Muscle of arm (tissue), 14 donors: Measurements from ENCODE around the gene BCL2L15. TPM values are rescaled to one million over a fixed set of nuclear protein-coding genes. Genes with fewer than 3 reads are reported as not detected.

ENCODE experiments used
- DNase-seq: peaks from one replicate; pipeline ENCODE4 v3.0.0-alpha.2; 2013
- long read RNA-seq, 11 donors: transcript quantifications; one replicate each; lab custom pipeline, GENCODE V29; 2026
- polyA plus RNA-seq, 12 donors: library from polyadenylated mRNA; unstranded; fragments of 120-200 nt; gene quantifications; one replicate each; pipeline ENCODE4 v1.2.1, GENCODE V29; 2013; ENCODE audit not compliant: insufficient read length in 12 of 12

The BCL2L15 gene
- 1 to 10 TPM in 1 of 12 donors, under 1 TPM in 9, not detected in 2; 0.11 to 1.6 (median 0.46) TPM for polyA plus RNA-seq
- long read RNA-seq, donor 1, full-length matches to known transcripts: 9 of 9 reads
- long read RNA-seq, donor 1, partial matches to known transcripts: 0 of 9 reads
- long read RNA-seq, donor 1, other reads (novel, unspliced or antisense): 0 of 9 reads
- long read RNA-seq, donor 2: 0 reads
- long read RNA-seq, donor 3: 0 reads
- long read RNA-seq, donor 4: 0 reads
- long read RNA-seq, donor 5: 0 reads
- long read RNA-seq, donor 6: 0 reads
- long read RNA-seq, donor 7: 0 reads
- long read RNA-seq, donor 8: 0 reads
- long read RNA-seq, donor 9: 0 reads
- long read RNA-seq, donor 10: 0 reads
- long read RNA-seq, donor 11: 0 reads

DNA sequence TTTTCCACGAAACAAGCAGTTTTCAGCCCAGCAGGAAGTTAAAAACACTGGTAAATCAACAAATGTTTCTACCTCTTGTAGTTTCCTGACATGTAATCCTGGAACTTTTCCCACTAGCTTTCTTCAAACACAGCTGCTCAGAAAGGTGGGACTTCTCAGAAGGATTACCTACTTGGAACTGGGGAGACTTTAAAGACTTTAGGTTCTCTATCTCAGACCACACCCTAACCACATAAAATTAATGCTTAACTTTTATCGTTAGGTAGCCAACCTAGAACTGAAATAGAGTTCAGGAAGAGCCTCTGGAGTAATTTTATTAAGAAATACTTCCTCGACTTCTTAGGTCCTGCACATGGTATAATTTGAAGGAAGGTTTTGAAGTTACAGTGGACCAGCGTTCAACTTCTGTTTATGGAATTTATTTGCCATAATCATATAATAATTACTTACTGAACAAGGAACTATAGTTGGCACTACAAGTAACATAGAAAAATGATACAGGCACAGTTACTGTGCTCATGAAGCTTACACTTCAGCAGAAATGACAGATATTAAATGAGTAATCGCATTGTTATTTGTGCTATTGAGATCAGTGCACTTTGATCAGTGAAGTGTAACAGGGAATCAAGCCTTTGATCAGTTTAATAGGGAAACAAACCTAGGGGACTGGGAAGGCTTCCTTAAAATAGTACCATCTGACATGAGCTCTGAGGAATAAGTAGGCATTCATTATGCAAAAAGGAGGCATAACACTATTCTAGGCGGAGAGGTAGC, at the start of gene BCL2L15:
Gene BCL2L15, minus strand, starts transcription at position 180 of the 774 bp plus-strand sequence. CDS start 206 bp downstream, outside the sequence.
- no peak for DNase-seq

GRCh38 chr1:113937146-113937545, 49.8 kb upstream of the BCL2L15 start:
- no peak for DNase-seq

GRCh38 chr1:113935970-113936369, 48.6 kb upstream of the BCL2L15 start:
- no peak for DNase-seq

- DNase-seq: no peak
These were observed 47.8 kb upstream of the BCL2L15 start for GRCh38 chr1:113935176-113935575.

DNA sequence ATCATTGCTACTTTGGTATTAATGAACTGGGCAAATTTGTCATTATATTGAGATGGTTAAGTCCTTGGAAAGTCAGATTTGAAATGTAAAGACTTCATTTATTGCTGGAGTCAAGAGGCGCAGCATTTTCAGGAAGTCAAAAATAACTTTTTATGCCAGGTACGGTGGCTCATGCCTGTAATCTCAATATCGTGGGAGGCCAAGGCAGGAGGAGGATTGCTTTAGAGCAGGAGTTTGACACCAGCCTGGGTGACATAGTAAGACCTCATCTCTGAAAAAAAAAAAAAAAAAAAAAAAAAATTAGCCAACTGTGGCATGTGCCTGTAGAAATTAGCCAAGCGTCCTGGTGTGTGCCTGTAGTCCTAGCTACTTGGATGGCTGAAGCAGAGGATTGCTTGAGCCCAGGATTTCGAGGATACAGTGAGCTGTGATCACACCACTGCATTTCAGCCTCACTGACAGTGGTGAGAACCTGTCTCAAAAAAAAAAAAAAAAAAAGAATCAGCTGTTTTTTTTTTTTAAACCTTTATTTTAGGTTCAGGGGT, 47.2 kb upstream of the BCL2L15 start:
- no peak for DNase-seq

- DNase-seq: no peak
These were observed 46.6 kb upstream of the BCL2L15 start for GRCh38 chr1:113934006-113934405.

- no peak for DNase-seq
These were observed 44.1 kb upstream of the BCL2L15 start for GRCh38 chr1:113931451-113931851.

DNA sequence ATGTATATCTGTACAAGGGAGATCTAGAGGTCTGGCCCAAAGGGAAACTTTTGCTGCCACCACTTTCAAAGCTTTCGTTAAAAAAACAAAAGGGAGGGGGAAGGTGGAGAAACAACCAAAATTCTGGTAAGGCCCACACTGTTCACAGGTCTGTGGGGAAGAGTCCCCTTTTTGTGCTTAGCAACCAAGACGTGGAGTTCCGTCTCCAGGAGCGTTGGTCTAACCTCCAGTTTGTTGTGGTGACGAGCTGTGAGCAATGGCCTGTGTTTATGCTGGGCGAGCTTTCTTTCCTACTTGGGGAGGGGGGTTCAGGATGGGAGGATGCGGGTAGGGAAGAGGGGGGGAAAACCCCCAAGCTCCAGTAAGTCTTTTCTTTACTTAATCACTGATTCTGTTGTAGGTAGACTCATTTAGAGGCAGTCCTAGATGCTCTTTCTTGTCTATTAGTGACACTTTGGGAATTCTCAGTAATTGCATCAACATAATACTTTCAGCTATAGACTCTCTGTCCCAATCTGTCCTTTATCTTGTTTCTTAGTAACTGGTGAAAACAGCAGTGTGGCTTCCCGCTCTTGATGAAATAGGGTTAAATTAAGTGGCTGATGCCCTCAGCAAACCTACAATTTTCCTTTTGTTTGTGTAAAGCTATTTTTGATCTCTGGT, 43.2 kb upstream of the BCL2L15 start:
- DNase-seq: peak; percentile 27

GRCh38 chr1:113929750-113930498, 42.5 kb upstream of the BCL2L15 start:
- peak; percentile 41 for DNase-seq

GRCh38 chr1:113928941-113929749, 41.8 kb upstream of the BCL2L15 start, which contains the start of gene HIPK1:
Gene HIPK1 (plus strand): TSS chr1:113929324.
- peak; percentile 94 for DNase-seq

DNA sequence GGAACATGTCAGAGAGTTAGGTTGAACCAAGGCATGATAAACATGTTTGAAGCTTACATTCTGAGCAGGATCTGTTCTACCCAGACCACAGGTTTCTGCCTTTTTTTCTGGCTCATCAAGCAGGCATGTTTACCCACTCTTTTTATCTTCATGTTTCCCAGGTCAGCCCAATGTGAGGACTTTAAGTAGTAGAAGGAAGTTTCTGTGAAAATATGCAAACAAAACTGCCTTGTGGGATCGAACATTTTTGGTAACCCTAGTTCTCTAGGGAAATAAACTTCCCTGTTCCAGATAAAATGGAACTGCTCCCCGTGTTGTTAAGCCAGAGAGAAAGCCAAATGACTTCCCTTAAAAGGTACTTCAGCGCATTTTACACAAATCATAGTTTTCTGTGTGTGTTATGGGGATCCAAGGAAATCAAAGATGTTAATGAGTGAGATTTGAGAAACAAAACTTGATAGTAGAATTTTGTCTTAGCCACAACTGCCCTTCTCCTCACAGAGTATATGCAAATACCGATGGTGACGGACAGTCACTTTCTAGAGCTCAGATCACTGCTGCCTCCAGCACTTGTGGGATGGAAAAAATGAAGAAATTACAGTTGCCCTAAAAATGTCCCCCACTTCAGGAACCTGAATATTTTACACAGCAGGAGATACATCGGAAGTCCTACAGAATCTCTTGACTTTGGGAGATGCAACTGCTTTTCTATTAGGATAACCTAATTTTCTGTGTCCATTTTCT, 41.0 kb upstream of the BCL2L15 start:
- peak; percentile 28 for DNase-seq

GRCh38 chr1:113924473-113924872, 37.1 kb upstream of the BCL2L15 start:
- no peak for DNase-seq

GRCh38 chr1:113922957-113923356, 35.6 kb upstream of the BCL2L15 start:
- DNase-seq: no peak

DNA sequence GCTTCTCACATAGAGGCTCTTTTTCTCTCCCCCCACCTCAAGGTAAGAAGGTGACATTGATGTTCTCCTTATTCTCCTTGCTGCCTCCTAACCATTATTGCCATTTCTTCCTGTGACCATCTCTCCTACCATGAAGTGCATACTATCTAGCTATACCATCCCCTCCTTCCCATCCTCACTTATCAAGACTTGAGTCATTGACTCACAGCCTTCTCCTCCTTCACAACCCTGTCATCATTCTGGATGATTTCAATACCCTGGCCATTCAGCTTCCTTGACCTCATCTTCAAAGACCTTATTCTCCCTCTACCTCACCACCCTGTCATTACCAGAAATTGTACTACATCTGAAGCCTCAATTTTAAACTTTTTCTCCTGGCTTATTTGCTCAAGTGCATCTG, 30.9 kb upstream of the BCL2L15 start:
- no peak for DNase-seq

GRCh38 chr1:113917400-113918082, 30.2 kb upstream of the BCL2L15 start:
- DNase-seq: no peak

DNA sequence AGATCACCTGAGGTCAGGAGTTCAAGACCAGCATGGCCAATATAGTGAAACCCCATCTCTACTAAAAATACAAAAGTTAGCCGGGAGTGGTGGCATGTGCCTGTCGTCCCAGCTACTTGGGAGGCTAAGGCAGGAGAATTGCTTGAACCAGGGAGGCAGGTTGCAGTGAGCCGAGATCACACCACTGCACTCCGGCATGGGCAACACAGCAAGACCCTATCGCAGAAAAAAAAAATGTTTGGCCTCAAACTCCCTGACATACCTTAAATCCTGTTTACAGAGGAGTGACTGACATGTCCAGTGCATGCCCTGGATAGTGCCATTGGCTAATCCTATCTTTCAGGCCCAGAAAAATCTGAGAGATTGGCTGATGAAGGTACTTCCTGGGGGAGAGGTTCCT, 29.6 kb upstream of the BCL2L15 start:
- no peak for DNase-seq

- DNase-seq: no peak
These were observed 26.7 kb upstream of the BCL2L15 start for GRCh38 chr1:113913887-113914664.

GRCh38 chr1:113913312-113913668, 25.9 kb upstream of the BCL2L15 start:
- no peak for DNase-seq
